ENCODE measurements around the gene TLL1.

- TF ChIP-seq GATA1 (IDR thresholded peaks at IDR 0.05; ENCODE audit: low read depth, low read length) (no peak), POLR2A (IDR thresholded peaks at IDR 0.05; ENCODE audit: low read length) (no peak)
Observed at GRCh38 chr4:166006217-166006616, 133.2 kb downstream of the TLL1 start.

Measured in erythroblast (primary cell).